ENCODE measurements around the gene MSMP.

- TF ChIP-seq POLR2A (IDR thresholded peaks at IDR 0.05): no peak
- no peak for TF ChIP-seq CTCF (IDR thresholded peaks at IDR 0.05)
- no peak for TF ChIP-seq POLR2AphosphoS5 (IDR thresholded peaks at IDR 0.05)
These were observed 30.6 kb downstream of the MSMP start for GRCh38 chr9:35723426-35723825.
